NCI-H1694 (cell line): ENCODE measurements around the gene SHANK2.
"Not testable (repeated sequence)": the region's sequence is repeated elsewhere in the genome, so short reads cannot be mapped to it uniquely, and the experiment has no call there.

Source experiments
- DNase-seq: peaks from one replicate; lab custom pipeline; 2025; lab: John Stamatoyannopoulos, UW

The SHANK2 gene

GRCh38 chr11:71245601-71246391 is 6.6 kb downstream of the SHANK2 start:
- DNase-seq: no peak

- no peak for DNase-seq
Observed at GRCh38 chr11:71244116-71244810, 8.1 kb downstream of the SHANK2 start.

- no peak for DNase-seq
Observed at GRCh38 chr11:71242391-71242790, 10.0 kb downstream of the SHANK2 start.

GRCh38 chr11:71241721-71242259 is 10.6 kb downstream of the SHANK2 start:
- DNase-seq: no peak

- no peak for DNase-seq
Observed at GRCh38 chr11:71240865-71241691, 11.3 kb downstream of the SHANK2 start.

- DNase-seq: no peak
Observed at GRCh38 chr11:71240061-71240690, 12.2 kb downstream of the SHANK2 start.

GRCh38 chr11:71239581-71239980 is 12.8 kb downstream of the SHANK2 start:
- no peak for DNase-seq

GRCh38 chr11:71238941-71239340 is 13.4 kb downstream of the SHANK2 start:
- DNase-seq: no peak

GRCh38 chr11:71238285-71238875 is 14.0 kb downstream of the SHANK2 start:
- no peak for DNase-seq

- no peak for DNase-seq
Observed at GRCh38 chr11:71237853-71238252, 14.5 kb downstream of the SHANK2 start.

GRCh38 chr11:71236836-71237475 is 15.4 kb downstream of the SHANK2 start:
- DNase-seq: no peak

- DNase-seq: no peak
Observed at GRCh38 chr11:71235719-71236118, 16.7 kb downstream of the SHANK2 start.

- DNase-seq: not testable (repeated sequence)
Observed at GRCh38 chr11:71233896-71234852, 18.2 kb downstream of the SHANK2 start.

- DNase-seq: no peak
Observed at GRCh38 chr11:71232364-71232763, 20.0 kb downstream of the SHANK2 start.

GRCh38 chr11:71228961-71229360 is 23.4 kb downstream of the SHANK2 start:
- DNase-seq: no peak

- no peak for DNase-seq
Observed at GRCh38 chr11:71227058-71227659, 25.2 kb downstream of the SHANK2 start.

GRCh38 chr11:71223671-71224660 is 28.4 kb downstream of the SHANK2 start:
- no peak for DNase-seq

GRCh38 chr11:71223081-71223405 is 29.3 kb downstream of the SHANK2 start:
- no peak for DNase-seq
